GM19463 (cell line): ENCODE results near the gene CTDSP2.

Experiments used
- ATAC-seq: cut with Tn5 transposase; IDR thresholded peaks from one replicate; pipeline ENCODE4 v1.9.1; 2021; ENCODE audit warnings: mild to moderate bottlenecking, moderate library complexity; ENCODE audit not compliant: unreplicated experiment

The CTDSP2 gene

DNA sequence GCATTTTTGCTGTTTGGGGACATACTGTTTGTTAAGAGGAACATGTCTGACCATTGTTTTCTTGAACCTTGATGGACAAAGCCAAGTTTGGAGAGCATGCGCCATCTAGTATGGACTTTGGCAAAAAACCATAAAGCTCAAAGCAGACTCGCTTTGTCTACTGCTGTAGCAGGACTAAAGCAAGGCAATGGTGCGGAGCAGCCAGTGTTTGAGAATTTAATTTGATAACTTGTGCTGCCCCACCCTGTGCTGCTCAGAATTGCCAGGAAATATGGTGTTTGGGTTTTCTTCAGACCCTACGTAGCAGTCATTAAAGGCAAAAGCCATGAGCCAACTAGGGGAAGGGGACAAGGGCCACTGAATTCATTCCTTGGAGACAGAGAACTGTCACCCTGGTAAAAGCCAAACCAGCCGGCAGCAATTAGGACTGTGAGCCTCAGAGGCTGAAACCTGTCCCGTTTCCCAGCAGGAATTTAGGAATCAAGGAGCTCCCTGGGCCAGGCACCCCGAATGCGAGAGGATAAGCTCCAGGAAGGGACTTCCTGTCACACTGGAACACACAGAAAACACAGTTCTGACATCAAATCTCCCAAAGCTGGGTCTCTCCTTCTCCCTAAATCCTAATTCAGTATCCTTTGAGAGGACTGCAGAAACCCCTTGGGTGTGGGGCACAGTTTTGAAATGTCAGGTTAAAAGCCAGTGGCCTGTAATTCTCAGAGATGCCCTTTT is 29.1 kb downstream of the CTDSP2 start:
- no peak for ATAC-seq

DNA sequence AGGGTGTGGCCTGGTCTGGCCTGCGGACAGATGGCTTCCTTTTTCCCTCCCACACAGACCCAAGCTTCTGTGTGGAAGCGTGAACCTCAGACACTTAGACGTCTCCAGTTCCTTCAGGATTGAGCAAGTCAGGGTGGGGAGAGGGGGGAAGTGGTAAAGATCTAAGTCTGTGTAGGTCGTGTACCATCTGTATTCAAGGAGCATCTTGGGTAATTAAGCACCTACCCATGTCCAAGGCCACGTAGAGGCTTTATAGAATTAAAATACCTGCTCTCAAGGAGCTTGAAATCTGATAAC is 29.7 kb downstream of the CTDSP2 start:
- ATAC-seq, result no peak

DNA sequence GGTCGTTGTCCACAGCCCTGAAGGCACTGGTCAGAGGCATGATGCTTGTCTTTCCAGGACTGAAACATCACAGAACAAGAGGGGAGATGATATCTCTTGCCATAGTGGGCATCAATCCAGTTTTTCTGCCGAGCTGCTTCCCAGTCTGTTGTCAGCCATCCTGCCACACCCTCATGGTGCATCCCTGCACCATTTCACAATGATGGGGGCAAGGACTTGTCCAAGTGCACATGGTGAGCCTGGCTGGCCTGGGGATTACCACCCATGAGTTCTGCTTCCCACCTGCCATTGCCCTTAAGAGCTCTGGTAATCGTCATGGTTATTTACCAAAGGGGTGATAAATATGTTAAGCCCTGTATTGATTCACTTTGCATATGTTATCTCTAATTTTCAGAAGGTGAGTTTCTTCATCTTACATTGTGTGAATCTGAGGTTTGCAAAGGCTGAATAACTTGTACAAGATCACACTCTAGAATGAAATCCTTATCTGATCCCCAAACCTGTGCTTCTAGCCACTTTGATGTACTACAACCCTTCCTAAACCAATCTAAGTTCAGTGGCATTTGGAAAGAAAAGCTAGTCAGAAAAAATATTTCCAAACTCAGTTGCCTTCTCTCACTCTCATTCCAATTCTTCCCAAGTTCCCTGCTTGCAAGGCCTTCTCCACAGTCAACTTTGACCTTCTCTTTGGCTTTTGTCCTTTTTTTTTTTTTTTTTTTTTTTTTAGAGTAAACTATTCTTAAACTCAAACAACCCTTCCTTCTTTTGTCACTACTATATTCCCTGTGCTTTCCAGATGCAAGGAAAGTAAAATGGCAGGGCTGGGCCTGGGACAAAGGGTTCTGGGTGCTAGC is 30.3 kb downstream of the CTDSP2 start:
- ATAC-seq, result no peak

DNA sequence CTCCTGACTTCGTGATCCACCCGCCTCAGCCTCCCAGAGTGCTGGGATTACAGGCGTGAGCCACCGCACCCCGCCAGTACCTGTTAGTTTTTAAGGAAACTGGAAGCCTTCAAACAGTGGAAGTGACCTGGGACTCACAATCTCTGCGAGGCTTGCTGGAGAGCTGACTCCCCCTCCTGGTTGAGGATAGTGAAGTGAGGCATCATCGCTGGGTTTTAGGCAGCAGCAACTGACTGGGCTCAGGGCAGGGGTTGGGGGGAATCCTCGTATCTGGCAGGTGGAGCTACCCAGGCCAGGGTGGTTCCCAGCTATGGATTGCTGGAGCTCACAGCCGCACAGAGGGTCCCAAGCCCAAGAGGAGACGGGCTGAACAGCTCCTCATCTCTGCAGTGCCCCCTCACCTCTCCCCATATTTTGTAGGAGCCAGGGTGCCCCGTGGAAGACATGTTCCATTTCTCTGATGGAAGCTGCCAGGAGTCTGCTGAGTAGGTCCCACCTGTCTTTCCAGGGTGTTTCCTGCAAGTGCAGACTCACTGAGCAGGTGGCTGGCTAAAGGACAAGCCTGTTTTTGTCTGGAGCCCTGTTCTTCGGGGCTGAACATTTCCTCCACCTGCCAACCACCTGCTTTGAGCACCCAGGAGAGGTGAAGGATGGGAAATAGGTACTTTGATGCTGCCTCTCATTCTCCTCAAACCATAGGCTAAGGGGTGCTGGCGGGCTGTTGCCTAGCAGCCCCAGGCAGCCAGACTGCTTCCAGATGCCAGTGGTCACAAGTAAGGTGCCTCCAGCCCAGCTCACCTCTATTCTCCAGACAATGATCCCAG is 31.1 kb downstream of the CTDSP2 start:
- ATAC-seq, result no peak

DNA sequence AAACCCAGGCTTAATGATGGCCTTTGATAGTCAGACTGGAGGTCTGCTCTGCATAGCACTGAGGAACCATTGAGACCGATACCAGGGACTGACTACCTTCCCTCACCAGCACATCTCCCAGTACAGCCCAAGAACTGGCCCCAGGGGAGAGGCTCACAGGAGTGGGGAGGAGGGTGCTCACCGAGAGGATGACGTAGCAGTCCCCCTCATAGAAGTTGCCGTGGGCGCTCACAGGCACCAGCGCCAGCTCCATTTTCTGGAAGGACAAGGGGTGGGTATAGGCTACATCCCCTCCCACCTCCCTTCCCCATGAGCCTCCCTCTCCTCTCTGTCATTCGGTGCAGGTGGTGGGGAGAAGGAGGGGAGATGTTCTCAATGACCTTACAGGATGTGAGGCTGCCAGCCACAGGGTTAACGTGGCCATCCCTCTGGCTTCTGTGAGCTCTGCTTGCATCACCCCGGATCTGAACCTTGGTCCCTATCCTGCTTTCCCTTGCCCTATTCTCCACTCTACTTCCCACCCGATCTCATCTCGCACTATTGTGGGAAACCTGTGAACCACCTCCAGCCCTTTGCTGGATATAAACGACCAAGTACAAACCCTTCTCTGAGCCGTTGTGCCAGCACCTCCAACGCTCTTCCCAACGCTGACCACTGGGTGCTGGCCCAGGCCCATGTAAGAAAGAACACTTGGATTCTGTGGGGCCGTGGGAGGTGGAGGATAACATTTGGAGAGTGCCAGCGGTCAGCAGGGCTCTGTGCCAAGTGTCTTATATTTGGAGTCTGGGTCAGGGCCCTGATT is 32.4 kb downstream of the CTDSP2 start:
- no peak for ATAC-seq

DNA sequence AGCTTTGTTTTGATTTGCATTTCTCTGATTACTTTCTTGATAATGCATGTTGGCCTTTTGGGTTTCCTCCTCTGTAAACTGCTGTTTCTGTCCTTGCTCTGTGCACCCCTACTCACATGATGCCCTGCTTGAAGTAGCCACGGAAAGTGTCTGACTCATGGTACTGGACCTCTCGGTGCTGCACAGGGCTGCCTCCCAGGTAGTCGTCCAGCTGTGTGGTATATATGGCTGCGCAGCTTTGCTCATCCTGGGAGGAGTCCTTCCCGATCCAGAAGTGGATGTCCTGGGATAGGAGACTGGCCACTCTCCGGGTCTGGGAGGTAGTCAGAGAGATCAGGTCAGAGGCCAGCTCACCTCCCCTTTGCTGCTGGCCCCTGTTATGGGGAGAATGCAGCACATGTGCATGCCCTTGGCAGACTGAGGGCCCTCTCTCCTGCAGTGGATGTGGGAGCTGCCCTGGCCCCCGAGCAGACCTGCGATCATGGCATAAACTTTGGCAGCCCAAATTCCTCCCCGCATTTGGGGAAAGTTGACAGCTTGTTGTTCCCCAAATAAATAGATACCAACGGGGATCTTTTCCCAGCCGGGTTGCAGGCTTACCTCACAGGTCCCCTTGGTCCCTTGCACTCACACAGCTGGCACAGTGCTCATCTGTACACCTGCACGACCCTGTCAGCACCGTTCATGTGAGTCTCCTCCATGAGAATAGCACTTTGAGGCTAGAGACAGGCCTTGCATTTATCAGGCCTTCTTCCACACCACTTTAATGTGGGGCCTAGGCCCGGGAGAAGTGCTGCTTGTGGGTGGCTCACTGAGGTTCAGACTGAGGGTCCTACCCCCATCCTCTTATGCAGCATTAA is 33.2 kb downstream of the CTDSP2 start:
- ATAC-seq, result no peak

DNA sequence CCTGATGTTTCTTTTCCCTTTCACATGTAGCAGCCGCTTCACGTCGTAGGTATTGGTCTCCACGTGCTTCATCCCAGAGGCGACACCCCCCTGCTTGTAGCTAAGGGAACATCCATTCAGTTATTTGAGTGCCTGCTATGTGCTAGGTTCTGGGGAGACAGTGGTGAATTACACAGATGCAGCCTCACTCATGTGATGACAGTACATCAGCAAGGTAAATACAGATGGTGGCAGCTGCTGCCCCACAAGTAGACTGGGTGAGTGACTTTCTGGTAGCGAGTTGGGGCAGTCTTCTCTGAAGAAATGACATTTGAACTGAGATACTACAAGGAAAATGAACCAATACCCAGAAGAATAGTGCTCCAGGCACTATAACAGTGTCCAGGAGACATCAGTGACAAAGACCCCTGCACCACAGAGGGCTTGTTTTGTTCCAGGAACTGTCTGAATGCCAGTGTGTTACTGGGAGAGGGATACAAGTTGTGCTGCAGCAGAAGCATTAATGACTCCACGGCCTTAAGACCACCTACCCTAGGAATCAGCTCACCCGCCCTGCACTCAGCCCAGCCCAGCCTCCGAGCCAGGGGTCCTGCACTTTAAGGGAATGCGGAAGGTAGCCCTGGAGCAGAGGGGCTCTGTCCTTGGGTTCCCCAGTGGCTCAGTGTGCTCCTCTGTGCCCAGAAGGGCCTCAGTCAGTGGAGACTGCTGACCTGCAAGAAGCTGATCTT is 35.3 kb downstream of the CTDSP2 start:
- ATAC-seq, result no peak

DNA sequence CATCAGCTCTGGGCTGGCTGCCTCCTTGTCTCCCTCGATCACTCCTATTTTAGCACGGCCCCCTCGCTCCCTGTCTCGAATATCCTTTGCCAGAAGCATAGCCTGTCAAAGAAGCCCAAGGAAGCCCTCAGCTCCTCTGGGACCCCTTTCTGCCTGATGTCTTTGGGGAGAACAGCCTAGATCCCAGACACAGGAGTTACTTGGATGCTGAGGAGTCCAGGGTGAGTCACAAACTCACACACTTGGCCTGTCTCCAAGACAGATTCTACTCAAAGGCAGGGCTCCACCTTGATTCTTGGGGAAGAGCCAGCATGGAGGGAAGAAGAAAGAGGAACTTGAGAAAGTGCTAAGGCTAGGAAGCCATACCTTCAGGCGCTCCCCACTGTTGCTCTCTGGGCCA is 36.1 kb downstream of the CTDSP2 start:
- ATAC-seq, result no peak

DNA sequence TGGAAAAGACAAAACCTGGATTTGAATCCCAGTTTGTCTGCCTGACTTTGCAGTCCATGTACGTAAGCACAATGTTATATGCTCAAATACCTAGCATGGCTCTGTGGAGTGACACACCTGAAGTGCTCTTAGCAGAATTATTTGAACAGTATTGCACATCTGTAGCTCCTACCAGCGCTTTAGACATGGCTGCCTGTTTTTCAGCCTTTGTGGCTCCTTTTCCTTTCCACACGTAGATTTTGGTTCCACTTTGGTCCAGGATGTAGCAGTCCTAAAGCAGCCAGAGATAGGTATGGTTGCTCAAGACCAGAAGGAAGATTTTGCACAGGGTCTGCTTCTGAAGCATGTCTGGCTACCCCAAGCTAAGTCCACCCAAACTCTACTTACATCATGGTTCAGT is 37.1 kb downstream of the CTDSP2 start:
- no peak for ATAC-seq

DNA sequence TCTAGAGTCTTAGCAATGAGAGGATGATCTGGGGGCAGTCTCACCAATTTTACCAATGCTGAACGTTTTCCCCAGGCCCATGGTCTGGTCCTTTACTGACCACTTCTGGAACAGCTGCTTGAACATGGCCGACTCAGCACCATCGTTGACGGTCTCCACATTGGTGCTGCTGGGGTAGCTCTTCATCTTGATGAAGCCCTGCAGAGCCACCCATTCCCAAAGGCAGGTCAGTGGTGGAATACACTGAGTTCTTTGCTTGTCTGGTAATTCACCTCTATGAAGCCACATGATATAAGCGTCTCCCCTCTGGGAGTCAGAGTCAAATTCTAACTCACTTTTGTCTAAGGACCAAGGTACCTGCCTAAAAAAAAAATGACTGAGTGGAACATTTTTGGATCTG is 38.2 kb downstream of the CTDSP2 start:
- ATAC-seq, result no peak

DNA sequence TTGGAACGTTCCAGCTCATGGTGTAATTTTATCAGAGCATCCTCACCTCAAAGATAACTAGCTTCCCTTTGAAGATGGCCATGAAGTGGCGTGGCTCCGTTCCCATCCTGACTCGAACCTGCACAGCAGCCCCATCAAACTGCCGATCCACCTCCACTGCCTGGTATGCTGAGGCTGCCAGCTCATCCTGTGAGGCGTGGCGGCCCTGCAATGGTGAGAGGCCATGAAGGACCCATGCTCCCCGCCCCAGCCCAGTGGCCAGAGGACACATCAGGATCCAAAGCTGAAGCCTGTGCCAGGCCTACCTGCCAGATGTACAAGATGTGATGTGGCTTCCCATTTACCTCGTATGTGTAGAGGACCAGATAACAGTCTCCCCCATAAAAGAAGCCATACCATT is 39.2 kb downstream of the CTDSP2 start:
- no peak for ATAC-seq

DNA sequence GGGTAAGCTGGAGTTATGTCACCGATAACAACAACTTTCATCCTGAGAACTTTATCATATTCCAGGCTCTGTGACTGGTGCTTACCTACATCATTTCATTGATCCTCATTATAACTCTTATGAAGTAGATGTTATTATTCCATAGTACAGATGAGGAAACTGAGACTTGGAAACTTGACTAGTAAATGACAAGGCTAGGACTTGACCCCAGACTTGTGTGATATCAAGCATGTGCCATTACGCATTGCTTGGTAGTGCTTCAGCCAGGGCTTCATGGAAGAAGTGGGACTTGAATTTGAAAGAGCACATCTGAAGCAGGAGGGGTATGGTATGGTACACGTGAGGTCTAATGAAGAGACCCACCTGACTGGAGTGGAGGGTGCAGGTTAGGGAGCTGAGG is 39.9 kb downstream of the CTDSP2 start:
- no peak for ATAC-seq

DNA sequence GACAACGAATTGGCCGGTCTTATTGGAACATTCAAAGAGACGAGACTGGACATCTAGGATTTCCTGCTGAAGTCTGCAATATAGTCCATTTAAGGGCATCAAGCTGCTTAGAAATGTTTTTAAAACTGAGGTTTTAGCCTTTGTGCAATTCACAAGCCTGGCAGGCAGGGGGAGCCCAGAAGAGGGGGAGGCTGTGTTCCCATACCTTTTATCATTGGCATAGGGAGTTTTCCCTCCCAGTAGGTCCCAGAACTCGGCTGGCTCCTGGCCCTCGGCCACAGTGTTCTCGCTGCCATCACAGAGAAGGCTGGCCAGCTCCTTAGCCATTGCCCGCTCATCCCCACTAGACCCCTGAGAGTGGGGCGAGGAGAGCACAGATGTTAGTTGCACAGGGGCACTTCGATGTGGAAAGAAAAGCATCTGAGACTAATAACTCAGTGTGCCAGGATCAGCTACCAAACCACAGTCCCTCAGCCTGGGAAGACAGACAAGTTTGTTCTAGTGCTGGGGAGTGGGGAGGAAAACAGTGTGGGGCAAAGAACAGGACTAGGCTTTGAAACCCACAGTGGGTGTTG is 43.1 kb downstream of the CTDSP2 start:
- no peak for ATAC-seq

DNA sequence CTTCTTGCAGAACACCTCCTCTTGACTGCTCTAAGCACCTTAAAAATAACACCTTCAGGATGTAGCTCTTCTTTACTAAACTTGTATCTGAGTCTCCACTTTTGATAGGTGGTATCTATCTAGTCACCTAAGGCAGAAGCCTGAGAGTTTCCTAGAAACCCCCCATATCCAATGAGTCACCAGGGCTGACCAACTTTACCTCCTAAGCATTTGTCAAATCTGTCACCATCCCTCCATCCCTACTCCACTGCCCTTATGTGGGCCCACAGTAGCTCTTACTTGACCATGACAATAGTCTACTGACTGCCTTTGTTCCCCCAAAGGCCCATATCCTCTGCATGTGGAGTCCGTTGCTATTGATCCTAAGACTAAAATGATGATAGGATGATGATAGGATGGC is 43.9 kb downstream of the CTDSP2 start:
- ATAC-seq, result no peak

DNA sequence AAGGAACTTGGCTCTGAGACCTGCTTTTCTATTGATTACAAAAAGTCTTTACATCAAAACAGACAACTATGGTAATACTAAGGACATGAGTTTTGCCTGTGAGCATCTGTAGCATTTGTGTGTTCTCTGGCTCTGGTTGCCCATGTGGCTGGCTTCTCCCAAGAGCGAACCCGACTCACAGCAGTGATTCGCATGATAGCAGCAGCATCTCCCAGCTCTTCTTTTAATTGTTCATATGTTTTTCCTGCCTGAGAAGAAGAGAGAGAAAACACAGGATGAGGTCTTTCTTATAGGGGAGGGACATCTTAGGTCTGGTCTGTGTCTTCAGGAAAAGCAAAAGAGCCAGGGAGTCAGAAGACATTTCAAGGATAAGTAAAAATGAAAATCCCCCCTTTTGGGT is 45.6 kb downstream of the CTDSP2 start:
- ATAC-seq, result no peak

DNA sequence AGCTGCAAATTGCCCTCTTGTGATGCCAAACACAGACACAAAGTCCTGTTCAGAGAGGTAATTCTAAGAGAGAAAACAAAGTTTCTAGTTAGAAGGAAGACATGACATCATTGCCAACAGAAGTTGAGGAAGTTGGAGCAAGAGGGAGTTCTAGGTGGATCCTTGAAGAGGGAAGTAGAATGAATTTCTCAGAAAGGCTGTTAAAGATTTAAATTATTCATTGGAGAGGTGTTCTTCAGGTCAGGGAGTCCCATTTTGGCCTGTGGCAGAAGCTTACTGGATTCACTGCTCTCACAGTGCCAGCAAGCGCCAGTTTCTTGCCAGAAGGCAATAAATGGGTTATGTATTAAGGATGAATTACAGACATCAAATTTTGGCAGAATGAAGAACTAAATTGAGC is 48.6 kb downstream of the CTDSP2 start:
- no peak for ATAC-seq

DNA sequence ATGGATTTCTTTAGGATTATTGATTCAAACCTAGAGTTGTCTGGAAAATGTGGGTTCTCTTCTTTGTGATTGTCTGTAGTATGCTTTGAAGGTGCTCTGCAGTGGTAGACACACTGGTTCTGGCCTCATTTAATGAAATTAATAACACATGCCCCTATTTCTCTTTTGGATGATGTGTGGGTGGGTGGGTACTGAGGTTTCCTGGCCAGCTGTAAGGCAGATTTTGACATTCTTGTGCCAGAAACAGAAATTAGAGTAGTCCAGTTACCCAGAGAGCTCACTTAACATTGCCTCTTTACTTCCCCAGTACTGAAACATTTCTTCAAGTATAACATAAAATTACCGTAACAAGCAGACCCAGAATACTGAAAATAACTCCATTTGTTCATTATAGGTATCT is 49.5 kb downstream of the CTDSP2 start:
- no peak for ATAC-seq

DNA sequence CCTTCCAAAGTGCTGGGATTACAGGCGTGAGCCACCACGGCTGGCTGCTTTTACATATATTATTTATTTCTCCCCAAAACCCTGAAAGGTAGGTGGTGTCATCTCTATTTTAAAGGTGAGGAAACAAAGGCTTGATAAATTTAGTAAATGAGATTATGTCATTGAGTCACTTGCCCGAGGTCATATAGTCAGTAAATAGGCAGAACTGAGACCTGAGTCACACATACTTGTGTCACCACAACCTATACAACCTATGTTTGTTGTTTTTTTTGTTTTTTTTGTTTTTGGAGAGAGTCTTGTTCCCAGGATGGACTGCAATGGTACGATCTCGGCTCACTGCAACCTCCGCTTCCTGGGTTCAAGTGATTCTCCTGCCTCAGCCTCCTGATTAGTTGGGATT is 51.2 kb downstream of the CTDSP2 start:
- no peak for ATAC-seq

DNA sequence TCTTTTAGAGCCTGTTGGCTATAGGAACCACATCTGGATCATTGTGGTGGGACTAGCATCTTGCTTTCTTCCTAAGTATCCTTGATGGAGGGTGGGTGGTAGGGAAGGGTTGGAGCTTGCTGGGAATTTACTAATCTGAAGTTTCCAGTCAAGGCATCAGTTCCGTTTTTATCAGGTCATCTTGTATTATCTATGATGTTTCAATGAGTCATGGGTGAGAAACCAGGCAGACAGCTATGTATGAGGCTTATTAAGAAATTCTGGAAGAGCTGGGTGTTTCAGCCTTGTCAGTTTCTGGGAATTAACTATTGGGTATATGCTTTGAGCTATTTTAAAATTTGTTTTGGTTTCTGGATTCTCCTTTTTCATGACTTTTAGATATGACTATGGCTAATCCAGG is 52.6 kb downstream of the CTDSP2 start:
- no peak for ATAC-seq
